GM19468 (cell line): ENCODE data around the gene LIPG.
A peak's percentile ranks its signal among the peaks of the same experiment; 100 is the strongest.

Experiments
- ATAC-seq: cut with Tn5 transposase; IDR thresholded peaks from one replicate; pipeline ENCODE4 v1.9.1; 2021; ENCODE audit warnings: mild to moderate bottlenecking, moderate library complexity, moderate number of reproducible peaks; ENCODE audit not compliant: unreplicated experiment; ENCODE audit errors: extremely low read depth

Gene LIPG

GRCh38 chr18:49608366-49609255, 46.8 kb downstream of the LIPG start:
- no peak for ATAC-seq

- no peak for ATAC-seq
Observed at GRCh38 chr18:49609256-49610021, 47.6 kb downstream of the LIPG start.

GRCh38 chr18:49610022-49610445, 48.2 kb downstream of the LIPG start:
- ATAC-seq, result no peak

GRCh38 chr18:49611316-49611715, 49.5 kb downstream of the LIPG start:
- no peak for ATAC-seq

GRCh38 chr18:49612515-49613033, 50.7 kb downstream of the LIPG start:
- ATAC-seq, result peak; percentile 89

- no peak for ATAC-seq
Observed at GRCh38 chr18:49613141-49613640, 51.3 kb downstream of the LIPG start.

- no peak for ATAC-seq
Observed at GRCh38 chr18:49613641-49614151, 51.8 kb downstream of the LIPG start.

GRCh38 chr18:49616618-49617328, 54.9 kb downstream of the LIPG start:
- no peak for ATAC-seq

- no peak for ATAC-seq
Observed at GRCh38 chr18:49617329-49617695, 55.5 kb downstream of the LIPG start.

GRCh38 chr18:49617865-49618264, 56.0 kb downstream of the LIPG start:
- no peak for ATAC-seq

GRCh38 chr18:49618742-49619681, 57.2 kb downstream of the LIPG start:
- no peak for ATAC-seq

GRCh38 chr18:49619801-49620200, 57.9 kb downstream of the LIPG start:
- ATAC-seq, result no peak

- ATAC-seq, result no peak
Observed at GRCh38 chr18:49621301-49621700, 59.4 kb downstream of the LIPG start.

- no peak for ATAC-seq
Observed at GRCh38 chr18:49621717-49622351, 60.0 kb downstream of the LIPG start.

- ATAC-seq, result no peak
Observed at GRCh38 chr18:49623571-49623970, 61.7 kb downstream of the LIPG start.

GRCh38 chr18:49625021-49625691, 63.3 kb downstream of the LIPG start:
- no peak for ATAC-seq

GRCh38 chr18:49626842-49627467, 65.1 kb downstream of the LIPG start:
- ATAC-seq, result no peak

- ATAC-seq, result no peak
Observed at GRCh38 chr18:49628119-49628518, 66.3 kb downstream of the LIPG start.
